ENCODE results near the gene BLOC1S6. TPM values are rescaled to one million over a fixed set of nuclear protein-coding genes. Genes with fewer than 3 reads are reported as not detected.
A peak's percentile ranks its signal among the peaks of the same experiment; 100 is the strongest.

Gene BLOC1S6, protein sequence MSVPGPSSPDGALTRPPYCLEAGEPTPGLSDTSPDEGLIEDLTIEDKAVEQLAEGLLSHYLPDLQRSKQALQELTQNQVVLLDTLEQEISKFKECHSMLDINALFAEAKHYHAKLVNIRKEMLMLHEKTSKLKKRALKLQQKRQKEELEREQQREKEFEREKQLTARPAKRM
- total RNA-seq: 36.8 TPM
- polyA plus RNA-seq: 32.1 TPM
- long read RNA-seq, donor 1, partial matches to known transcripts: 0 of 1 reads
- long read RNA-seq, donor 1, other reads (novel, unspliced or antisense): 0 of 1 reads
- long read RNA-seq, donor 2: 0 reads
- long read RNA-seq, donor 3, full-length matches to known transcripts: 7 of 7 reads
- long read RNA-seq, donor 3, partial matches to known transcripts: 0 of 7 reads
- long read RNA-seq, donor 3, other reads (novel, unspliced or antisense): 0 of 7 reads
- long read RNA-seq, donor 4, full-length matches to known transcripts: 4 of 4 reads
- long read RNA-seq, donor 4, partial matches to known transcripts: 0 of 4 reads
- long read RNA-seq, donor 4, other reads (novel, unspliced or antisense): 0 of 4 reads
- long read RNA-seq, donor 5, full-length matches to known transcripts: 9 of 9 reads
- long read RNA-seq, donor 5, partial matches to known transcripts: 0 of 9 reads
- long read RNA-seq, donor 5, other reads (novel, unspliced or antisense): 0 of 9 reads
- long read RNA-seq, donor 6, partial matches to known transcripts: 0 of 6 reads
- long read RNA-seq, donor 6, other reads (novel, unspliced or antisense): 0 of 6 reads
- long read RNA-seq, donor 7, full-length matches to known transcripts: 5 of 5 reads
- long read RNA-seq, donor 7, partial matches to known transcripts: 0 of 5 reads
- long read RNA-seq, donor 7, other reads (novel, unspliced or antisense): 0 of 5 reads
- long read RNA-seq, donor 8, full-length matches to known transcripts: 5 of 5 reads
- long read RNA-seq, donor 8, partial matches to known transcripts: 0 of 5 reads
- long read RNA-seq, donor 8, other reads (novel, unspliced or antisense): 0 of 5 reads
- long read RNA-seq, donor 9, partial matches to known transcripts: 0 of 4 reads
- long read RNA-seq, donor 9, other reads (novel, unspliced or antisense): 0 of 4 reads
- long read RNA-seq, donor 10, full-length matches to known transcripts: 11 of 11 reads
- long read RNA-seq, donor 10, partial matches to known transcripts: 0 of 11 reads
- long read RNA-seq, donor 10, other reads (novel, unspliced or antisense): 0 of 11 reads

DNA sequence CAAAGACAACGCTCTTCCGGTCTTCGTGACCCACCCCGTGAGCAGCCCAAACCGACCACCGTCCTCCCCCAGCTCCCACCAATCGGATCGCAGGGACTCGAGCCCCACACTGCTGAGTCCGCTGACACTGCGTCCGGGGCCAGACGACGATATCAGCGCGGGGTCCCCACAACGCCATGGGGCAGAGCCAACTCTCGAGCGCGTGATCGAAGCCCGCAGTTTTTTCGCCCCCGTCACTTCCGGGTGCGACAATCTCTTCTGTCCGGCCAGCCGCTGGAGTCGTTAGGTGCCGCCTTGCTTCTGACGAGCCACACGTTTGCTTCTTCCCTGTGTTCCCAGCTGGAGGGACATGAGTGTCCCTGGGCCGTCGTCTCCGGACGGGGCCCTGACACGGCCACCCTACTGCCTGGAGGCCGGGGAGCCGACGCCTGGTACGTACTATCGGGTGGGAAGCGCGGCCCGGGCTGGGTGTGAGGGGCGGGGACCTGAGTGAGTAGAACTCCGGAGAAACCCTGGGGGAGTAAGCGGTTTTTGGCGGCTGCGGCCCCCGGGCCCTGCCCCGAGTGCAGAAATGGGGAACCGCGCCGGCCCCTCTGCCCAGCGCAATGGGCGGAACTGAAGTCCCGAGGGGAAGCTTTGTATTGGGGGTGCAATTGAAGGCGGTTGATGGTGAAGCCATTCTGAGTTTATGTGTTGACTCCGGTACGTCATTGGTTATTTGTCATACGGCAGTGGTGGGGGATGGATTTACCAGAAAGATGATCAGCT is at the start of gene BLOC1S6:
Gene BLOC1S6, plus strand, starts transcription at position 285 of the 768 bp plus-strand sequence. Its CDS starts 65 bp downstream, at position 350.
- peak within 1 kb of the TSS; percentile 82 to 90 for H3K4me3 ChIP-seq (ENCODE audit: low read length in 2 of 2)
- peaks cover 0 to 4% of the 10 kb centered on the region in 2 donors for H3K36me3 ChIP-seq (ENCODE audit: control insufficient read depth in 2 of 2, insufficient read depth in 2 of 2, low read length in 1 of 2)
- H3K27ac ChIP-seq (ENCODE audit: low read depth in 1 of 2, low read length in 1 of 2): peak within 1 kb of the TSS; percentile 95 to 99
- H3K4me1 ChIP-seq (ENCODE audit: control insufficient read depth in 2 of 2, insufficient read depth in 2 of 2, low read length in 2 of 2): peaks cover 13 to 14% of the 10 kb centered on the region in 2 donors
- H3K27me3 ChIP-seq (ENCODE audit: control insufficient read depth in 2 of 2, insufficient read depth in 1 of 2, low read length in 1 of 2): no peaks in the 10 kb centered on the region
- peak; percentile 82 to 96 (median 88) for DNase-seq (ENCODE audit: low read depth in 6 of 9, low spot score in 9 of 9)
- under 1% methylated on average over 62 of the region's 62 CpGs for WGBS
- H3K9me3 ChIP-seq (ENCODE audit: control insufficient read depth in 2 of 2, insufficient read depth in 1 of 2, low read length in 1 of 2): no peaks in the 10 kb centered on the region

DNA sequence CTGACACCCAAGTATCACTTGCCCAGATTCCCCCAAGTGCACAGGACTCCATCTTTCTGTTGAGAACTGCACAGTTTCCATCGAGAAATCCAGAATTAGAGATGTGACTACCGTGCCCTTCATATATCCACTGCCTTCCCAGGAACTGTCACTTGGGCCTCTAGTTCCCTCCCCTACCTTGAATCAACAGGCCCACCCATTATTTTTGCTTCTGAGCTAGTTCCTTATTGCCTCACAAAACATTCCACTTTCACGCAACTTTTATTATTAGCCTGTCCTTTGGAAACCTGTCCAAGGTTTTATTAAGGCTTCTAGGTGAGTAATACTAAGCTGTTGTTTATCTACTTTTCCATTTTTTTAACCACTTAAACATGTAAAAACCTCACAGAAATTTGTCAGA is 47.5 kb upstream of the BLOC1S6 start:
- Histone ChIP-seq H3K36me3 (ENCODE audit: control insufficient read depth in 2 of 2, insufficient read depth in 2 of 2, low read length in 1 of 2) (no peaks in the 10 kb centered on the region), H3K4me3 (ENCODE audit: low read length in 2 of 2) (no peak overlapping the region), H3K9me3 (ENCODE audit: control insufficient read depth in 2 of 2, insufficient read depth in 1 of 2, low read length in 1 of 2) (no peaks in the 10 kb centered on the region), H3K4me1 (ENCODE audit: control insufficient read depth in 2 of 2, insufficient read depth in 2 of 2, low read length in 2 of 2) (no peaks in the 10 kb centered on the region), H3K27ac (ENCODE audit: low read depth in 1 of 2, low read length in 1 of 2) (no peak overlapping the region), H3K27me3 (ENCODE audit: control insufficient read depth in 2 of 2, insufficient read depth in 1 of 2, low read length in 1 of 2) (no peaks in the 10 kb centered on the region)
- no peak for DNase-seq (ENCODE audit: low read depth in 6 of 9, low spot score in 9 of 9)
- WGBS: 97% methylated on average over 3 of the region's 3 CpGs

DNA sequence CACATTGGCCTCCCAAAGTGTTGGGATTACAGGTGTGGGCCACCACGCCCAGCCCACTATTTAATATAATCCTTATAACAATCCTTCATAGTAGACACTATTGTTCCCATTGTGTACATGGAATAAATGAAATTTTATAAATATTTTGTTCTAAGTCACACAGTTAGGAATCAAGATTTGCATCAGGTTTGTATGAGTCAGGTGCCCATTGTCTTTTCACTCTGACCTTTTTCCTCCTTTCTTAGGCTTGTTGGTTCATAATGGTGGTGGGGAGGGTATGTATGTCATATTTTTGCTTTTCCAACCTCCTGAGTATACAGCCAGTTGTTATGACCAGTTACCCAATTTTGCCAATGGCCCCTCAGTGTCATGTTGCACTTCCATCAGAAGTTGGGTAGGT is 46.6 kb upstream of the BLOC1S6 start:
- Histone ChIP-seq H3K36me3 (ENCODE audit: control insufficient read depth in 2 of 2, insufficient read depth in 2 of 2, low read length in 1 of 2) (no peaks in the 10 kb centered on the region), H3K4me1 (ENCODE audit: control insufficient read depth in 2 of 2, insufficient read depth in 2 of 2, low read length in 2 of 2) (no peaks in the 10 kb centered on the region), H3K4me3 (ENCODE audit: low read length in 2 of 2) (no peak overlapping the region), H3K9me3 (ENCODE audit: control insufficient read depth in 2 of 2, insufficient read depth in 1 of 2, low read length in 1 of 2) (no peaks in the 10 kb centered on the region), H3K27ac (ENCODE audit: low read depth in 1 of 2, low read length in 1 of 2) (no peak overlapping the region), H3K27me3 (ENCODE audit: control insufficient read depth in 2 of 2, insufficient read depth in 1 of 2, low read length in 1 of 2) (no peaks in the 10 kb centered on the region)
- DNase-seq (ENCODE audit: low read depth in 6 of 9, low spot score in 9 of 9): no peak
- WGBS: 98% methylated on average over 1 of the region's 1 CpG

DNA sequence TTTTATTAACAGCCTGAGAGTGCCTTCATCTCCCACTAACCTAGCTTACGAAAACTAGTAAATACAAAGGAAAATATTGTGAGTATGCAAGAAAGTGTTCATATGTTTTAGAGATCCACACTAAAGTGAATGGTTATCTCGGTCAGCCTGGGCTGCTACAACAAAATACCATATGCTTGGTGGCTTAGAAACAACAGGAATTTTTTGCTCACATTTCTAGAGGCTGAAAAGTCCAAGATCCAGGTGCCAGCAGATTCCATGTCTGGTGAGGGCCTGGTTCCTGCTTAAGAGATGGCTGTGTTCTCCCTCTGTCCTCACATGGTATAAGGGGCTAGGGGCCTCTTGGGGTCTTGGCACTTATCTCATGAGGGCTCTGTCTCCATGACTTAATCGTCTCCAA is 44.1 kb upstream of the BLOC1S6 start:
- no peak overlapping the region for H3K4me3 ChIP-seq (ENCODE audit: low read length in 2 of 2)
- DNase-seq (ENCODE audit: low read depth in 6 of 9, low spot score in 9 of 9): no peak
- no peaks in the 10 kb centered on the region for H3K36me3 ChIP-seq (ENCODE audit: control insufficient read depth in 2 of 2, insufficient read depth in 2 of 2, low read length in 1 of 2)
- 94% methylated on average over 3 of the region's 3 CpGs for WGBS
- H3K27ac ChIP-seq (ENCODE audit: low read depth in 1 of 2, low read length in 1 of 2): no peak overlapping the region
- no peaks in the 10 kb centered on the region for H3K9me3 ChIP-seq (ENCODE audit: control insufficient read depth in 2 of 2, insufficient read depth in 1 of 2, low read length in 1 of 2)
- no peaks in the 10 kb centered on the region for H3K4me1 ChIP-seq (ENCODE audit: control insufficient read depth in 2 of 2, insufficient read depth in 2 of 2, low read length in 2 of 2)
- H3K27me3 ChIP-seq (ENCODE audit: control insufficient read depth in 2 of 2, insufficient read depth in 1 of 2, low read length in 1 of 2): no peaks in the 10 kb centered on the region

DNA sequence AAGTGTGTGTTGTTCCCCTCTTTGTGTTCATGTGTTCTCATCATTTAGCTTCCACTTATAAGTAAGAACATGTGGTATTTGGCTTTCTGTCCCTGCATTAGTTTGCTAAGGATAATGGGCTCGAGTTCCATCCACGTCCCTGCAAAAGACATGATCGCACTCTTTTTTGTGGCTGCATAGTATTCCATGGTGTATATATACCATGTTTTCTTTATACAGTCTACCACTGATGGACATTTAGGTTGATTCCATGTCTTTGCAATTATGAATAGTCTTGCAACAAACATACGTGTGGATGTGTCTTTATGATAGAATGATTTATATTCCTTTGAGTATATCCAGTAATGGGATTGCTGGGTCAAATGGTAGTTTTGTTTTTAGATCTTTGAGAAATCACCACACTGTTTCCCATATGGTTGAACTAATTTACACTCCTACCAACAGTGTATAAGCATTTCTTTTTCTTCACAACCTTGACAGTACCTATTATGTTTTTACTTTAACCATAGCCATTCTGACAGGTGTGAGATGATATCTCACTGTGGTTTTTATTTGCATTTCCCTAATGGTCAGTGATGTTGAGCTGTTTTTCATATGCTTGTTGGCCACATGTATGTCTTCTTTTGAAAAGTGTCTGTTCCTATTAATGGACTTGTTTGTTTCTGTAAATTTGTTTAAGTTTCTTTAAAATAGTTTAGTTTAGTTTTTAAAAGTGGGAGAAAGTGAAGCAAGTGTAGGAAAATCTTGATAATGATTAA is 42.7 kb upstream of the BLOC1S6 start:
- Histone ChIP-seq H3K9me3 (ENCODE audit: control insufficient read depth in 2 of 2, insufficient read depth in 1 of 2, low read length in 1 of 2) (no peaks in the 10 kb centered on the region), H3K36me3 (ENCODE audit: control insufficient read depth in 2 of 2, insufficient read depth in 2 of 2, low read length in 1 of 2) (no peaks in the 10 kb centered on the region), H3K27ac (ENCODE audit: low read depth in 1 of 2, low read length in 1 of 2) (no peak overlapping the region), H3K27me3 (ENCODE audit: control insufficient read depth in 2 of 2, insufficient read depth in 1 of 2, low read length in 1 of 2) (no peaks in the 10 kb centered on the region), H3K4me3 (ENCODE audit: low read length in 2 of 2) (no peak overlapping the region), H3K4me1 (ENCODE audit: control insufficient read depth in 2 of 2, insufficient read depth in 2 of 2, low read length in 2 of 2) (no peaks in the 10 kb centered on the region)
- no peak for DNase-seq (ENCODE audit: low read depth in 6 of 9, low spot score in 9 of 9)
- WGBS: 95% methylated on average over 4 of the region's 4 CpGs

DNA sequence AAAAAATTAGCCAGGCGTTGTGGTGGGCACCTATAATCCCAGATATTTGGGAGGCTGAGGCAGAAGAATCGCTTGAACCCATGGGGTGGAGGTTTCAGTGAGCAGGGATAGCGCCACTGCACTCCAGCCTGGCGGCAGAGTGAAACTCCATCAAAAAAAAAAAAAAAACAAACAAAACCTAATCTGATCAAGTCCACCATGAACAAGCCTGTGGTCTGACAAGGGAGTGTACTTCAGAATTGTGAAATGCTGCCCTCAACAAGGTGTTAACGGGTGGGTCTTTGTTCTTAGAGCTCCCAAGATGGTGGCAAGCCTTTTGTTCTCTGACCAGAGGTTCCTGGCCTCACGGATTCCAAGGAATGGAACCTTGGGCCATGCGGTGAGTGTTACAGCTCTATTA is 40.4 kb upstream of the BLOC1S6 start:
- H3K27me3 ChIP-seq (ENCODE audit: control insufficient read depth in 2 of 2, insufficient read depth in 1 of 2, low read length in 1 of 2): no peaks in the 10 kb centered on the region
- 95% methylated on average over 7 of the region's 7 CpGs for WGBS
- DNase-seq (ENCODE audit: low read depth in 6 of 9, low spot score in 9 of 9): no peak
- H3K9me3 ChIP-seq (ENCODE audit: control insufficient read depth in 2 of 2, insufficient read depth in 1 of 2, low read length in 1 of 2): no peaks in the 10 kb centered on the region
- no peak overlapping the region for H3K27ac ChIP-seq (ENCODE audit: low read depth in 1 of 2, low read length in 1 of 2)
- H3K4me1 ChIP-seq (ENCODE audit: control insufficient read depth in 2 of 2, insufficient read depth in 2 of 2, low read length in 2 of 2): no peaks in the 10 kb centered on the region
- no peak overlapping the region for H3K4me3 ChIP-seq (ENCODE audit: low read length in 2 of 2)
- H3K36me3 ChIP-seq (ENCODE audit: control insufficient read depth in 2 of 2, insufficient read depth in 2 of 2, low read length in 1 of 2): no peaks in the 10 kb centered on the region

DNA sequence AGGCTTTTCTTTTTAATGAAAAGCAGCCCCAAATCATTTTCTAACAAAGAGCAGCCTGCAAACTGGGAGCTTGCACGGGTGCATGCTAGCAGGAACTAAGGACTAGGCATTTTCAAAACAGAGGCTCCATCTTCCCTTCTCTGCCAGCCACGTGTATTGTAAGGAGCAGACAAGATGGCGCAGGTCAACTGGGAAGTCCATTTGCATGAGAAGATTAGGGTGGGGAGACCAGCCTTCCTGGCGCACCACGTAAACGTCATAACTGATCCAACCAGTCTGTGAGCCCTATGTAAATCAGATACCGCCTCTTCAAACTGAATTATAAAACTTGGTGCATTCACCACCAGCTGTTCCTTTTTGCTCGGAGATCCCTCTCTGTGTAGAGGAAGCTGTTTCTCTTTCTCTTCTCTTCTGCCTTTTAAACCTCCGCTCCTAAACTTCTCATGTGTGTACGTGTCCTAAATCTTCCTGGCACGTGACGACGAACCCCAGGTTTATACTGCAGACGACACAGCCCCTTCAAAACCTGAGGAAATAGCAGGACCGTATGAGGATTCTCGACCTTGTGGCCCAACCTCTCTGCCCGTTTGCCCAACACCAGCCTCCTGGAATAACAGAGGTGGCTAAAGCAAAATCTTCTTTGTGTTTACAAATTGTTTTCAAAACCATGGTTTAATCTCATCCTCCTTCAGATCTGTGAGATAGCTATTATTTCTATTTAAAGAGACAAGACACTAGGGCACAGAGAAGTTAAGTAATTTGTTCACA is 38.2 kb upstream of the BLOC1S6 start:
- no peak overlapping the region for H3K4me3 ChIP-seq (ENCODE audit: low read length in 2 of 2)
- H3K27me3 ChIP-seq (ENCODE audit: control insufficient read depth in 2 of 2, insufficient read depth in 1 of 2, low read length in 1 of 2): no peaks in the 10 kb centered on the region
- no peaks in the 10 kb centered on the region for H3K9me3 ChIP-seq (ENCODE audit: control insufficient read depth in 2 of 2, insufficient read depth in 1 of 2, low read length in 1 of 2)
- H3K36me3 ChIP-seq (ENCODE audit: control insufficient read depth in 2 of 2, insufficient read depth in 2 of 2, low read length in 1 of 2): no peaks in the 10 kb centered on the region
- H3K4me1 ChIP-seq (ENCODE audit: control insufficient read depth in 2 of 2, insufficient read depth in 2 of 2, low read length in 2 of 2): no peaks in the 10 kb centered on the region
- no peak overlapping the region for H3K27ac ChIP-seq (ENCODE audit: low read depth in 1 of 2, low read length in 1 of 2)
- WGBS: 92% methylated on average over 17 of the region's 17 CpGs
- no peak for DNase-seq (ENCODE audit: low read depth in 6 of 9, low spot score in 9 of 9)

Measured in thymus (tissue), 14 donors.